ENCODE data around the gene NUDT19.

DNA sequence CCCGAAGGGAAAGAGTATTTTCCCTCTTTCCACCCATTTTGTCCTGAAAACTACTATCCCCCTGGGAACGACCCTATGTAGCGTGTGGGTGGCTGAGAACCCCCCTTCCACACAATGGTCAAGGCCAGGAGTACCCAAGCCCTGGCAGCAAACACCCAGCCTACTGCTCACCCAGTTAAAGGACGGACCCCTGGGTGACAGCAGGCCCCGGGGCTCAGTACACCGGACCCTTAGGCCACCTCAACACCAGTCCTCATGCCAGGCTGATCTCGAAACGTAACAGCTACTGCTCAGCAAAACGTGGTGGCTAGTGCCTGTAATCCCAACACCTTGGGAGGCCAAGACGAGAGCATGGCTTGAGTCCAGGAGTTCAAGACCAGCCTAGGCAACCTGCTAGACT is 18.0 kb upstream of the NUDT19 start:
- TF ChIP-seq, protein P1, sequence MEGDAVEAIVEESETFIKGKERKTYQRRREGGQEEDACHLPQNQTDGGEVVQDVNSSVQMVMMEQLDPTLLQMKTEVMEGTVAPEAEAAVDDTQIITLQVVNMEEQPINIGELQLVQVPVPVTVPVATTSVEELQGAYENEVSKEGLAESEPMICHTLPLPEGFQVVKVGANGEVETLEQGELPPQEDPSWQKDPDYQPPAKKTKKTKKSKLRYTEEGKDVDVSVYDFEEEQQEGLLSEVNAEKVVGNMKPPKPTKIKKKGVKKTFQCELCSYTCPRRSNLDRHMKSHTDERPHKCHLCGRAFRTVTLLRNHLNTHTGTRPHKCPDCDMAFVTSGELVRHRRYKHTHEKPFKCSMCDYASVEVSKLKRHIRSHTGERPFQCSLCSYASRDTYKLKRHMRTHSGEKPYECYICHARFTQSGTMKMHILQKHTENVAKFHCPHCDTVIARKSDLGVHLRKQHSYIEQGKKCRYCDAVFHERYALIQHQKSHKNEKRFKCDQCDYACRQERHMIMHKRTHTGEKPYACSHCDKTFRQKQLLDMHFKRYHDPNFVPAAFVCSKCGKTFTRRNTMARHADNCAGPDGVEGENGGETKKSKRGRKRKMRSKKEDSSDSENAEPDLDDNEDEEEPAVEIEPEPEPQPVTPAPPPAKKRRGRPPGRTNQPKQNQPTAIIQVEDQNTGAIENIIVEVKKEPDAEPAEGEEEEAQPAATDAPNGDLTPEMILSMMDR (IDR thresholded peaks at IDR 0.05) = no peak
- no peak for TF ChIP-seq POLR2A (IDR thresholded peaks at IDR 0.05)

Data from testis (tissue), 2 donors.